HG02973 (cell line): Measurements from ENCODE around the gene ULBP3.
"Not testable (repeated sequence)": the region's sequence is repeated elsewhere in the genome, so short reads cannot be mapped to it uniquely, and the experiment has no call there.

ENCODE experiments used
- ATAC-seq: cut with Tn5 transposase; IDR thresholded peaks from one replicate; pipeline ENCODE4 v1.9.1; 2021; ENCODE audit warnings: moderate library complexity; ENCODE audit not compliant: unreplicated experiment

The ULBP3 gene

GRCh38 chr6:150076196-150076893 is 7.4 kb upstream of the ULBP3 start:
- ATAC-seq, result no peak

- ATAC-seq, result no peak
Measured at GRCh38 chr6:150075034-150075421, 6.1 kb upstream of the ULBP3 start.

GRCh38 chr6:150074396-150075033 is 5.6 kb upstream of the ULBP3 start:
- not testable (repeated sequence) for ATAC-seq

GRCh38 chr6:150072201-150072600 is 3.3 kb upstream of the ULBP3 start:
- ATAC-seq, result no peak

GRCh38 chr6:150070236-150070818 is 1.4 kb upstream of the ULBP3 start:
- ATAC-seq, result no peak

GRCh38 chr6:150069706-150070105 is 785 bp upstream of the ULBP3 start:
- ATAC-seq, result no peak

GRCh38 chr6:150068151-150068550 is 770 bp downstream of the ULBP3 start:
- no peak for ATAC-seq

GRCh38 chr6:150065083-150065482 is 3.8 kb downstream of the ULBP3 start:
- no peak for ATAC-seq

GRCh38 chr6:150063640-150064039 is 5.3 kb downstream of the ULBP3 start:
- no peak for ATAC-seq

- not testable (repeated sequence) for ATAC-seq
Measured at GRCh38 chr6:150059973-150060372, 8.9 kb downstream of the ULBP3 start.

- no peak for ATAC-seq
Measured at GRCh38 chr6:150058986-150059385, 9.9 kb downstream of the ULBP3 start.

GRCh38 chr6:150058231-150058792 is 10.6 kb downstream of the ULBP3 start:
- no peak for ATAC-seq

- ATAC-seq, result no peak
Measured at GRCh38 chr6:150057501-150057951, 11.4 kb downstream of the ULBP3 start.

- ATAC-seq, result no peak
Measured at GRCh38 chr6:150056916-150057315, 12.0 kb downstream of the ULBP3 start.

GRCh38 chr6:150056156-150056555 is 12.8 kb downstream of the ULBP3 start:
- ATAC-seq, result no peak

- no peak for ATAC-seq
Measured at GRCh38 chr6:150055131-150055530, 13.8 kb downstream of the ULBP3 start.

- no peak for ATAC-seq
Measured at GRCh38 chr6:150053450-150053849, 15.5 kb downstream of the ULBP3 start.

GRCh38 chr6:150050846-150051245 is 18.1 kb downstream of the ULBP3 start:
- no peak for ATAC-seq

- ATAC-seq, result no peak
Measured at GRCh38 chr6:150048099-150048498, 20.8 kb downstream of the ULBP3 start.

GRCh38 chr6:150046943-150047342 is 22.0 kb downstream of the ULBP3 start:
- no peak for ATAC-seq

GRCh38 chr6:150044621-150045145 is 24.2 kb downstream of the ULBP3 start:
- no peak for ATAC-seq
